OCI-LY7 (cell line): ENCODE data around the gene SERGEF. TPM values are rescaled to one million over a fixed set of nuclear protein-coding genes. Genes with fewer than 3 reads are reported as not detected.

Source experiments
- BruUV-seq: library from RNA; stranded (reverse); fragments of 400-500 nt; replicated peaks from 2 replicates; lab custom pipeline; 2021; lab: Mats Ljungman, UMichigan
- CTCF ChIA-PET: fragments of 300-600 bp; sonication (Branson Sonifier 250); formaldehyde crosslinking; loops from one replicate; lab custom pipeline; 2022; ENCODE audit warnings: antibody characterized with exemption; ENCODE audit not compliant: unreplicated experiment; lab: Charles Lee
- POLR2A ChIA-PET: fragments of 300-600 bp; sonication (Branson Sonifier 250); formaldehyde crosslinking; loops from one replicate; lab custom pipeline; 2022; ENCODE audit warnings: antibody characterized with exemption; lab: Charles Lee
- DNase-seq: peaks from one replicate; pipeline ENCODE4 v3.0.0-alpha.2; 2015; ENCODE audit warnings: low spot score
- H2AFZ ChIP-seq: fragments of 200-600 bp; sonication (generic), shearing (Covaris generic); 2 replicates; pipeline ENCODE4 v1.6.1; 2014; ENCODE audit warnings: mild to moderate bottlenecking, antibody characterized with exemption, low read length, moderate library complexity
- H3K27ac ChIP-seq: fragments of 200-600 bp; sonication (generic); 2 replicates; pipeline ENCODE4 v1.5.1; 2014; ENCODE audit warnings: mixed run types, low read depth, mild to moderate bottlenecking, moderate library complexity, low read length, inconsistent platforms; ENCODE audit not compliant: poor library complexity, severe bottlenecking
- H3K36me3 ChIP-seq: fragments of 200-600 bp; sonication (generic); 2 replicates; pipeline ENCODE4 v1.6.1; 2014; ENCODE audit warnings: mild to moderate bottlenecking, antibody characterized with exemption, low read length, moderate library complexity, mixed read lengths; ENCODE audit not compliant: insufficient read depth
- H3K4me1 ChIP-seq: fragments of 200-600 bp; sonication (generic); 2 replicates; pipeline ENCODE4 v1.5.1; 2014; ENCODE audit warnings: mild to moderate bottlenecking, low read length; ENCODE audit not compliant: insufficient read depth, poor library complexity, severe bottlenecking
- H3K4me2 ChIP-seq: fragments of 200-600 bp; sonication (generic); 2 replicates; pipeline ENCODE4 v1.6.1; 2014; ENCODE audit warnings: mild to moderate bottlenecking, low read length
- H3K4me3 ChIP-seq: fragments of 200-600 bp; sonication (generic); 2 replicates; pipeline ENCODE4 v1.5.1; 2014; ENCODE audit warnings: mild to moderate bottlenecking, low read depth, low read length; ENCODE audit not compliant: poor library complexity, severe bottlenecking
- H3K79me2 ChIP-seq: fragments of 200-600 bp; sonication (generic); 2 replicates; pipeline ENCODE4 v1.6.1; 2016; ENCODE audit warnings: low read depth, mild to moderate bottlenecking, low read length, moderate library complexity, mixed read lengths; ENCODE audit not compliant: insufficient read depth
- H3K9me2 ChIP-seq: fragments of 200-600 bp; sonication (generic); 2 replicates; pipeline ENCODE4 v1.6.1; 2016; ENCODE audit warnings: mild to moderate bottlenecking, low read length, mixed read lengths; ENCODE audit not compliant: insufficient read depth
- H3K9me3 ChIP-seq: fragments of 200-600 bp; sonication (generic); 2 replicates; pipeline ENCODE4 v1.6.1; 2014; ENCODE audit warnings: mild to moderate bottlenecking, mixed run types, low read length, mixed read lengths
- H4K20me1 ChIP-seq: fragments of 200-600 bp; sonication (generic); 2 replicates; pipeline ENCODE4 v1.6.1; 2014; ENCODE audit warnings: mild to moderate bottlenecking, antibody characterized with exemption, low read length, moderate library complexity, mixed read lengths; ENCODE audit not compliant: insufficient read depth
- CTCF ChIP-seq: fragments of 200-600 bp; sonication (generic); conservative IDR thresholded peaks from 2 replicates; pipeline ENCODE4 v1.5.1; 2014; ENCODE audit warnings: mild to moderate bottlenecking, antibody characterized with exemption, low read length, moderate library complexity, mixed read lengths
- EZH2phosphoT487 ChIP-seq: fragments of 200-600 bp; sonication (generic); IDR thresholded peaks from 2 replicates; pipeline ENCODE4 v1.6.1; 2018; ENCODE audit warnings: low read depth, borderline replicate concordance, mild to moderate bottlenecking, mixed run types, antibody characterized with exemption, low read length, moderate library complexity, mixed read lengths
- intact Hi-C: fragments of 100-400 bp; cut with micrococcal nuclease; formaldehyde crosslinking; loops from one replicate; pipeline ENCODE4 v1.10.0; 2022; ENCODE audit not compliant: unreplicated experiment
- total RNA-seq, 2 experiments: library from RNA; depleted of rRNA in 1 of 2; stranded (reverse); fragments of >200 nt in 1 of 2; shearing (Covaris generic) in 1 of 2; gene quantifications; 2 replicates each; pipeline ENCODE4 v1.2.3, GENCODE V29; 2014 to 2022

Gene SERGEF
- total RNA-seq, 2 experiments from 2014 or later: 35.4 to 42.2 TPM

- intact Hi-C loops: no loop called here
- Histone ChIP-seq H3K36me3 (no peaks in the 10 kb centered on the region), H3K9me2 (no peaks in the 10 kb centered on the region), H3K27ac (no peak overlapping the region), H2AFZ (no peak overlapping the region), H4K20me1 (no peaks in the 10 kb centered on the region), H3K79me2 (no peaks in the 10 kb centered on the region), H3K4me1 (no peaks in the 10 kb centered on the region), H3K4me3 (no peak overlapping the region), H3K9me3 (no peaks in the 10 kb centered on the region), H3K4me2 (no peak overlapping the region)
- POLR2A ChIA-PET: no interaction called here
- TF ChIP-seq EZH2phosphoT487: no peak
- no TSS peak for BruUV-seq
- DNase-seq: no peak
- CTCF ChIA-PET: no interaction called here
Observed at GRCh38 chr11:17747131-17747955, 265.5 kb downstream of the SERGEF start.

DNA sequence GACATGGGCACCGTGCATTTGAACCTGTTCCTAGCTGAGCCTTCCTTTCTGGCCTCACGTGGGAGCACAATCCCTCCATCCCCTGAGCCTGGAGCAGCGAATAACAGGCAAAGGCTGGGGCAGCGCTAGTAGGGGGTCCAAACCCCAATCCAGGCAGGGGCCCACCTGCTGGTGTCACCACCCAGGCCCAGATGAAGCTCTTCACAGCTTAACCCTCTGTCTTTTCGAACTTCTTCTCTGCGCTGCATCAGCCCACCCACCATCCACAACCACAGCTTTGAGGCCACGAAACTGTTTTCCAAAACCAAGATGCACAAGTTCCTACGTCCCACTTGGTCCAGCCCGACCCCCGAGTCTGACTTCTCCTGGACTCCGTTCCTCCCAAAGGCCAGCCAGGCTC lies 266.8 kb downstream of the SERGEF start:
- Histone ChIP-seq H3K27ac (no peak overlapping the region), H2AFZ (no peak overlapping the region), H3K9me2 (no peaks in the 10 kb centered on the region), H3K4me2 (no peak overlapping the region), H3K36me3 (no peaks in the 10 kb centered on the region), H3K79me2 (no peaks in the 10 kb centered on the region), H4K20me1 (no peaks in the 10 kb centered on the region), H3K4me1 (no peaks in the 10 kb centered on the region), H3K9me3 (no peaks in the 10 kb centered on the region), H3K4me3 (no peak overlapping the region)
- POLR2A ChIA-PET: no interaction called here
- DNase-seq: no peak
- no TSS peak for BruUV-seq
- intact Hi-C loops: no loop called here
- TF ChIP-seq EZH2phosphoT487 (no peak), CTCF (no peak)
- CTCF ChIA-PET: no interaction called here

GRCh38 chr11:17745023-17745772 lies 267.6 kb downstream of the SERGEF start:
- no peak overlapping the region for H3K27ac ChIP-seq
- H4K20me1 ChIP-seq: no peaks in the 10 kb centered on the region
- DNase-seq: no peak
- no peak overlapping the region for H2AFZ ChIP-seq
- H3K79me2 ChIP-seq: no peaks in the 10 kb centered on the region
- H3K4me2 ChIP-seq: no peak overlapping the region
- no peak overlapping the region for H3K4me3 ChIP-seq
- no peaks in the 10 kb centered on the region for H3K36me3 ChIP-seq
- no peak for TF ChIP-seq CTCF
- TF ChIP-seq EZH2phosphoT487: no peak
- no peaks in the 10 kb centered on the region for H3K9me2 ChIP-seq
- intact Hi-C loops: no loop called here
- ChIA-PET CTCF (no interaction called here), POLR2A (no interaction called here)
- H3K4me1 ChIP-seq: no peaks in the 10 kb centered on the region
- BruUV-seq: no TSS peak
- H3K9me3 ChIP-seq: no peaks in the 10 kb centered on the region
